Activated T-helper 1 cell treated with anti-CD3 and anti-CD28 coated beads, Interleukin-12 subunit alpha, Interleukin-12 subunit beta, Interleukin-2, Interleukin-4 antibody, amounts not matched to agents 30 ng/mL and 10 ng/mL and 1 ng/mL, durations not matched to agents 14 hours and 24 hours and 36 hours (primary cell): Measurements from ENCODE around the gene GCNA. TPM values are rescaled to one million over a fixed set of nuclear protein-coding genes. Genes with fewer than 3 reads are reported as not detected.

Experiments
- DNase-seq: peaks from one replicate; pipeline ENCODE4 v3.0.0; 2021; ENCODE audit warnings: low spot score
- H3K27ac Mint-ChIP-seq: one replicate; pipeline ENCODE4 v1.8.0; 2021; ENCODE audit warnings: mild to moderate bottlenecking, mixed read lengths
- H3K27me3 Mint-ChIP-seq: one replicate; pipeline ENCODE4 v1.8.0; 2022; ENCODE audit warnings: mild to moderate bottlenecking, moderate library complexity, mixed read lengths; ENCODE audit not compliant: insufficient read depth
- H3K36me3 Mint-ChIP-seq: one replicate; pipeline ENCODE4 v1.8.0; 2021; ENCODE audit warnings: low read depth, mixed read lengths
- H3K4me1 Mint-ChIP-seq: one replicate; pipeline ENCODE4 v1.8.0; 2021; ENCODE audit warnings: low read depth, mixed read lengths
- H3K4me3 Mint-ChIP-seq: one replicate; pipeline ENCODE4 v1.8.0; 2021; ENCODE audit warnings: mild to moderate bottlenecking, moderate library complexity, mixed read lengths
- H3K9me3 Mint-ChIP-seq: one replicate; pipeline ENCODE4 v1.8.0; 2021; ENCODE audit warnings: mixed read lengths
- intact Hi-C: fragments of 100-400 bp; cut with micrococcal nuclease; formaldehyde crosslinking; loops from one replicate; pipeline ENCODE4 v1.15.1; 2024
- total RNA-seq: library from RNA; stranded (reverse); gene quantifications from 2 replicates; pipeline ENCODE4 v1.2.3, GENCODE V29; 2022

GCNA gene, protein sequence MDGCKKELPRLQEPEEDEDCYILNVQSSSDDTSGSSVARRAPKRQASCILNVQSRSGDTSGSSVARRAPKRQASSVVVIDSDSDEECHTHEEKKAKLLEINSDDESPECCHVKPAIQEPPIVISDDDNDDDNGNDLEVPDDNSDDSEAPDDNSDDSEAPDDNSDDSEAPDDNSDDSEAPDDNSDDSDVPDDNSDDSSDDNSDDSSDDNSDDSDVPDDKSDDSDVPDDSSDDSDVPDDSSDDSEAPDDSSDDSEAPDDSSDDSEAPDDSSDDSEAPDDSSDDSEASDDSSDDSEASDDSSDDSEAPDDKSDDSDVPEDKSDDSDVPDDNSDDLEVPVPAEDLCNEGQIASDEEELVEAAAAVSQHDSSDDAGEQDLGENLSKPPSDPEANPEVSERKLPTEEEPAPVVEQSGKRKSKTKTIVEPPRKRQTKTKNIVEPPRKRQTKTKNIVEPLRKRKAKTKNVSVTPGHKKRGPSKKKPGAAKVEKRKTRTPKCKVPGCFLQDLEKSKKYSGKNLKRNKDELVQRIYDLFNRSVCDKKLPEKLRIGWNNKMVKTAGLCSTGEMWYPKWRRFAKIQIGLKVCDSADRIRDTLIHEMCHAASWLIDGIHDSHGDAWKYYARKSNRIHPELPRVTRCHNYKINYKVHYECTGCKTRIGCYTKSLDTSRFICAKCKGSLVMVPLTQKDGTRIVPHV
- 4.3 and 4.8 TPM in 2 replicates for total RNA-seq

DNA sequence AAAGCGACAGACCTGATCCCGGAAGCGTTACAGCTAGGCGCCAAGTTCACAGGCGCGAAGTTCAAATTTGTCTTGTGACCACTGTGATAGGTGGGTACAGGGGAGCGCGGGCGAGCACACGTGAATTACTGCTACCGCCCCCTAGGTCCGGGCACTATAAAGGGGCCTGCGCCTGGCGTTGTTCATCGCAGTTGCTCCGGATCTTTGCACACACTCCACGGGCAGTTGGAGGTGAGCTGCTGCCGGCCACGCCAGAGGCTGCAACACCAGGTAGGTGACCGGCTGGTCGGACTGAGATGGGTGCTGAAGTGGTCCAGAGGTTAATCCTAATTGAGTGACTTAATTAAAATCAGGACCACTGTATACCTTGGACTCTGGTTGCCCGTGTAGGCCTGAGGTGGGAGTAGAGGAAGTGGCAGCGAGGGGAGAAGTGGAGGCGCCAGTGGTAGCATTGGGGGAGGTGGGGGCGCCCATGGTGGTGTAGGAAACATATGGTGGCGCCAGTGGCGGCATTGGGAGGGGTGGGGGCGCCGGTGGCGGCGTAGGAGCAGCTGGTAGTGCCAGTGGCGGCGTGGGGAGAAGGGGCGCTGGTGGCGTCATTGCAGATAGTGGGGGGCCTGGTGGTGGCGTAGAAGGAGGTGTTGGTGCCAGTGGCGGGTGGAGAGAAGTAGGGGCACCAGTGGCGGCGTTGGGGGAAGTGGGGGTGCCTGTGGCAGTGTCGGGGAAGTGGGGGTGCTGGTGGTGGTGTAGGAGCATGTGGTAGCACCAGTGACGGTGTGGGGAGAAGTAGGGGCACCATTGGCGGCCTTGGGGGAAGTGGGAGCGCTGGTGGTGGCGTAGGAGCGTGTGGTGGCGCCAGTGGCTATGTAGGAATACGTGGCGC, at the start of gene GCNA:
Gene GCNA (plus strand): TSS at position 185 of the 883 bp plus-strand sequence. CDS start 2,385 bp downstream, outside the sequence.
- no peaks in the 10 kb centered on the region for H3K4me1 Mint-ChIP-seq
- DNase-seq: no peak
- H3K27me3 Mint-ChIP-seq: no peaks in the 10 kb centered on the region
- no peak within 1 kb of the TSS for H3K4me3 Mint-ChIP-seq
- intact Hi-C loops: no loop called here
- peaks cover 23% of the 10 kb centered on the region for H3K36me3 Mint-ChIP-seq
- H3K9me3 Mint-ChIP-seq: no peaks in the 10 kb centered on the region
- no peak within 1 kb of the TSS for H3K27ac Mint-ChIP-seq

DNA sequence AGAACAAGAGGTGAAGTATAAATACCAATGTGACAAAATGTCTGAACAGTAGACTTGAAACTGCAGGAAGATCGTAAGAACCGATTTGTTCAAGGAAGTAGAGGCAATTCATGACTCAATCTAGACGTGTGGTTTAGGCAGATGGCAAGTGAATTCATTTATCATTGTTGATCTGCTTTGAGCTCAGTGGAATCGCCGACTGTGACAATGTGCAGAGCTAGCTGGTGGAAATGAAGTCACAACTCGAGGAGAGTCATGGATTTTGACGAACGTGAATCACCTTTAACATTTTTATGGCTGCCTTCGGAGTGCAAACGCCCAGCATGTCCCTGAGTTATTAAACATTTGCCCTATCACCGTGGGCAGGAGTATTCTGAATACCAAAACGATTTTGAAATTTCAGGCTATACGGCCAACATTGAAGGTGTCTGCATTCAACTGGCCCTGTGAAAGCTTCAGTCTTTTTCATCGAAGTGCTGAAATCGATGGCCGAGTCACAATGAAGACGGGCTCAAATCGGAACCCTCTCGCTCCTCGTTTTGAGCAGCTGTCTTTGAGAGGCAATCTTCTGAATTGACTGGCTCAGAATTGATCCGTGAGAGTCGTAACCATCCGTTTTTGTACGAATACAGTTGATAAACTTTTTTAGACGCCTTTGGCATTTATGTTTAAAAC, 46.0 kb upstream of the GCNA start:
- Mint-ChIP-seq H3K36me3 (peaks cover 25% of the 10 kb centered on the region), H3K4me1 (peaks cover 22% of the 10 kb centered on the region), H3K9me3 (peaks cover 4% of the 10 kb centered on the region), H3K27me3 (no peaks in the 10 kb centered on the region), H3K4me3 (peak overlapping the region; percentile 95), H3K27ac (peak overlapping the region; percentile 100)
- peak; percentile 56 for DNase-seq
- intact Hi-C loops: loop anchor here (1.0 to 5.0 kb wide), 9 partner anchors 9 to 413 kb away; partner anchors contain the start of genes MED12, NONO and TAF1

DNA sequence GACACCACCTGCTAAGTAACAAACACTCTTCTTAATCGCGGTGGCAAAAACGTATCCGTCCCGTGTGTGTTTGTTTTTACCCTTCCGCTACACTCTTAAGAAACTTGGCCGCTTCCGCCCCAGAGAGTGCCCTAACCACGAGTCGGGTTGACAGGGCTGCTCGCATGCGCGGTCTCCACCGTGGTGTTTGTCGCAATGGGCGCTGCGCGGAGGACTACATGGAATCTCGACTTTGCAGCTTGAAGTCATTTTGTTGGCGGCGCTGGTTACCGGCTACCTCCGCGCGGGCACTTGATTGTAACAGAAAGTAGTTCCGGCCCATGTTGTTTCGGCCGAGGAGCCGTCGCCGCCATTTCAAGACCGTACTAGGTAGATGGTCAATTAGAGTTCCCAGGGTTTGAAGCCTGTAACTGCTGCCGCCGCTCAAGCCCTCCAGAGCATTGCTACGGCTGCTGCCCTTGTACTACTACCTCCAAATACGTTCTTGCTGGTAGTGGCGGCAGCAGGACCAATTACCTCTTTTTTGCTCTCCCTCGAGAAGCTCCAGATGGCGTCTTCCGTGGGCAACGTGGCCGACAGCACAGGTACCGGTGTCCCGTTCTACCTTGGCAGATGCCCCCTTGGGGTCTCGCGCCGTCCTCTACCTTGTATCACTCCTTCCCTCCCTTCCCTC, 45.3 kb upstream of the GCNA start, which contains the start of gene OGT:
Gene OGT (plus strand): TSS at position 352 of the 673 bp plus-strand sequence. CDS start 196 bp downstream, at position 548.
- Mint-ChIP-seq H3K4me1 (peaks cover 26% of the 10 kb centered on the region), H3K27ac (peak within 1 kb of the TSS; percentile 100), H3K27me3 (no peaks in the 10 kb centered on the region), H3K4me3 (peak within 1 kb of the TSS; percentile 95), H3K9me3 (peaks cover 4% of the 10 kb centered on the region), H3K36me3 (peaks cover 29% of the 10 kb centered on the region)
- intact Hi-C loops: loop anchor here (1.0 to 5.0 kb wide), 9 partner anchors 8 to 414 kb away; partner anchors contain the start of genes MED12, NONO and TAF1
- DNase-seq: peak; percentile 88

DNA sequence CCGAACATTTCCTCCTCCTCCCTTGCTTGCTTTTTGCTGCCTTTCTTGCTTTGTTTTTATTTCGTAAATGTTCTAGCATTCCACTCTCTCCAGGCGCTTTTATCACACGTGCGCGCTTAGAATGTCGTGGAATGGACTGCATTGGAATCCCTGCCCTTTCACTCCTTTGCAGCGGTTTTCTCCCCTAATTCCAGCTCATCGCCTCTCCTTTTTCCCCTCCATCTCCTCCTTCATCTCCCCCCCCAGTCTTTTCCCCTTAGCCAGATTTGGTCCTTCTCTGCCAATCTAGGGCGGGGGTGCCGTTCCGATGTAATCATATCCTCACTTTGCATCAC, 44.8 kb upstream of the GCNA start:
- H3K9me3 Mint-ChIP-seq: peaks cover 4% of the 10 kb centered on the region
- no peak for DNase-seq
- intact Hi-C loops: loop anchor here (2.0 to 5.0 kb wide), 2 partner anchors 104 to 415 kb away; partner anchors contain the start of gene MED12
- H3K4me1 Mint-ChIP-seq: peaks cover 31% of the 10 kb centered on the region
- no peaks in the 10 kb centered on the region for H3K27me3 Mint-ChIP-seq
- H3K4me3 Mint-ChIP-seq: peak overlapping the region; percentile 95
- peaks cover 32% of the 10 kb centered on the region for H3K36me3 Mint-ChIP-seq
- peak overlapping the region; percentile 100 for H3K27ac Mint-ChIP-seq

DNA sequence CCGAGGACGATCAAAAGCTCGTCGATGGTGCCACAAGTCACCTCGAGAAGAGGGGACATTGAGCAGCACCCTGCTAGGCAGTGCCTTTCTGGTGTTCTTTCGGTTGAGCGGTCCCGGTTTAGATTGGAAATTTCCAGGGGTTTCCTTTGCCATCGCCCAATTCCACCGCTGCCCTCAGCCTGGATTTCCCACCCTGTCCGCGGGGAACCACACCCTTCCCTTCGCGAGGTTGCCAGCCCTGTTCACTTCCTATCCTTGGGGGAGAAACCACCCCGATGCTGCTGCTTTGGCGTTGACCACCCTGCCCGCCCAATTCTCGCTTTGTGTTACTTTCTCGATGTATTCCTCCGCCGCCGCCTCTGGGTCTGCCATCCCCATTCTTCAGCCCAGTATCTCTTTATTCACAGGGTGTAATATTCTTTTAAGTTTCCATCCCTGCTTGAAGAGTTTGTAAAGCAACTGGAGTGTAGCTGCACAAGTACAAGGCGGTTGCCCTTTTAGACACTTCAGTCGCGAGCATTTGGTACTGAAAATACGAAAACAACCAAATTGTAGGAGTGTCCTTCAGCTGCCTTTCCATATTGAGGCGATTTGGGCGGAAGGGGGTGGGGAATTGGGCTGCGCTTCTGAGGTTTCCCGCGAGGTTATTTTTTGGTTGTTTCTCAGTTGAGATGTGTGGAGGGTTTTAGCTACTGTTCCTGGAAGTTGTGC, 44.2 kb upstream of the GCNA start:
- peak overlapping the region; percentile 100 for H3K27ac Mint-ChIP-seq
- peaks cover 4% of the 10 kb centered on the region for H3K9me3 Mint-ChIP-seq
- H3K36me3 Mint-ChIP-seq: peaks cover 34% of the 10 kb centered on the region
- peak; percentile 60 for DNase-seq
- H3K4me1 Mint-ChIP-seq: peaks cover 32% of the 10 kb centered on the region
- peak overlapping the region; percentile 95 for H3K4me3 Mint-ChIP-seq
- H3K27me3 Mint-ChIP-seq: no peaks in the 10 kb centered on the region
- intact Hi-C loops: loop anchor here (2.0 to 5.0 kb wide), 2 partner anchors 103 to 415 kb away; partner anchors contain the start of gene MED12

DNA sequence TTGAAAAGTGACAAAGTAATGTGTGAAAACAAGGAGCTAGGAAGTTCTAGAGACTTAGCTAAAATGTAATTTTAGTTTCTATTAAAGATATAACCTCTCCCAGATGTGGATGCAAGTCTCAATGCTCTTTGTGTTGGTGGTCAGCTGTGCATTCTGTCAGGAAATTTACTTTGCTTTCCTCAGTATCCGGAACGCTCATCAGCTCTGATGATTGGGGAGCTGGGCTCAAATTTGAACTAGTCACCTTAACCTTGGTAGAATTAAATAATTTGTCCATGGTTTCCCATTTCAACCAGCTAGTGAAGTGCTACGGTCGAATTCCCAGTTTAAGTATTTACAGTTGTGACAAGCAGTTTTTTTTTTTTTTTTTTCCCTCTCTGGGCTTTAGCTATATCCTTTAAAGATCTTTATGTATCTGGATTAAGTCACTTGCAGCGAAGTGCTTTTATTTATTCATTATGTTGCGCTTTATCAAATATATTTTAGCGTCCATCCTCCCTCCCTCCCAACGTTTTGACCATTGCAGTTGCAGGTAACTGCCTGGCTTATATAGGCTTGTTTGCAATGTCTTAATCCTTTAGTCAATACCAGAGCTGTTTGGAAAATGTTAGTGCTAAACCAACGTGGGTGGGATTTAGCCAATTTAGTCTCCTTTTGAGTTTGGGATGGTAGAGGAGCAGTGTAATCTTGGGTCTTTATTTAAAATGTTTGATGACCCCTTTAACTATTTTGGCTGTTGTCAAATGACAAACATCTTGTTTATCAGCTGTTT, 43.3 kb upstream of the GCNA start:
- intact Hi-C loops: loop anchor here (5.0 kb wide), 1 partner anchor 102 kb away; no protein-coding TSS in a partner anchor
- peaks cover 41% of the 10 kb centered on the region for H3K36me3 Mint-ChIP-seq
- no peak for DNase-seq

DNA sequence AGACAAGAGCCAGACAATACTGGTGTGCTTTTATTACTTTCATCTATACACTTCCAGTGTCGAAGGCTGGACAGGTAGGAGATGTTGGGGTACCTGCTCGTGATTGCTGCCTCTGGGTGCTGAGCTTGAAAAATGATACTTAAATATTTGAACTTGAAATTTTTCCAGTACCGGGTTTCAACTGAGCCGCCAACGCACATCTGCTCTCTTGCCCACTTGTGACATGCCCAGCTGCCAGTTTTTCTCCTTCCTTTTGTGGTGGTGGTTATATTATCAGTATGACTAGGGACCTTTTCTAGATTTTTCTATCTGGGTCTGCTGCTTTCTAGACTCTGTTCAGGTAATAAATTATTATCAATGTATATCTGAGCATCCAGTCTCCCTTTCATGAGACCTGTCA, 42.0 kb upstream of the GCNA start:
- intact Hi-C loops: loop anchor here (1.0 kb wide), 1 partner anchor 82 kb away; the partner anchor contains the start of gene CXCR3
- no peaks in the 10 kb centered on the region for H3K9me3 Mint-ChIP-seq
- DNase-seq: no peak
- peaks cover 48% of the 10 kb centered on the region for H3K36me3 Mint-ChIP-seq
- no peaks in the 10 kb centered on the region for H3K27me3 Mint-ChIP-seq
- peaks cover 40% of the 10 kb centered on the region for H3K4me1 Mint-ChIP-seq
- peak overlapping the region; percentile 82 for H3K27ac Mint-ChIP-seq
- H3K4me3 Mint-ChIP-seq: peak overlapping the region; percentile 95

More for the DNA sequence above, 43.3 kb upstream of the GCNA start:
- Mint-ChIP-seq H3K27me3 (no peaks in the 10 kb centered on the region), H3K4me3 (peak overlapping the region; percentile 95), H3K9me3 (no peaks in the 10 kb centered on the region), H3K4me1 (peaks cover 33% of the 10 kb centered on the region), H3K27ac (peak overlapping the region; percentile 100)

DNA sequence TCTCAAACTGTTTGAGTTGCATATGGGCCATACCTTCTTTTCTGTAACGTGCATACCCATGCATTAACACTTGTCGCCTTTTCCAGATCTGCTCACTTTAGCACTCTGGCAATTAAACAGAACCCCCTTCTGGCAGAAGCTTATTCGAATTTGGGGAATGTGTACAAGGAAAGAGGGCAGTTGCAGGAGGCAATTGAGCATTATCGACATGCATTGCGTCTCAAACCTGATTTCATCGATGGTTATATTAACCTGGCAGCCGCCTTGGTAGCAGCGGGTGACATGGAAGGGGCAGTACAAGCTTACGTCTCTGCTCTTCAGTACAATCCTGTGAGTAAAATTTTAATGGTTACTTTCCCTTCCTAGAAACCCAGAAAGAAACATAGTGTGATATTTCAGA, 40.5 kb upstream of the GCNA start:
- Mint-ChIP-seq H3K27me3 (no peaks in the 10 kb centered on the region), H3K36me3 (peaks cover 59% of the 10 kb centered on the region), H3K4me3 (peak overlapping the region; percentile 95), H3K9me3 (no peaks in the 10 kb centered on the region), H3K27ac (peak overlapping the region; percentile 55), H3K4me1 (peaks cover 48% of the 10 kb centered on the region)
- intact Hi-C loops: no loop called here
- no peak for DNase-seq

DNA sequence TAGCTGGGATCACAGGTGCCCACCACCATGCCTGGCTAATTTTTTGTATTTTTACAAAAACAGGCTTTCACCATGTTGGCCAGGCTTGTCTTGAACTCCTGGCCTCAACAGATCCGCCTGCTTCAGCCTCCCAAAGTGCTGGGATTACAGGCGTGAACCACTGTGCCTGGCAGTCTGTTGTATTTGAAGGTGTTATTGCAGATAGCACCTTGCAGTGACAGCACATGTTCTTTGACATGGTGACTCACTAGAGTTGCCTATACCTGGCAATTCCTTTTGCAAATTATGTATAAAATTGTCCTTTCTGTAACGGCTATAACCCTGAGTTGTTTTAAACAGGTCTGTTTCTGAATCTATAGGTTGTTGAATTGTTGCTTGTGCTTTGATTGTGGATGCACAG, 37.4 kb upstream of the GCNA start:
- H3K36me3 Mint-ChIP-seq: peaks cover 52% of the 10 kb centered on the region
- intact Hi-C loops: loop anchor here (1.0 to 5.0 kb wide), 3 partner anchors 8 to 428 kb away; partner anchors contain the start of gene IL2RG

DNA sequence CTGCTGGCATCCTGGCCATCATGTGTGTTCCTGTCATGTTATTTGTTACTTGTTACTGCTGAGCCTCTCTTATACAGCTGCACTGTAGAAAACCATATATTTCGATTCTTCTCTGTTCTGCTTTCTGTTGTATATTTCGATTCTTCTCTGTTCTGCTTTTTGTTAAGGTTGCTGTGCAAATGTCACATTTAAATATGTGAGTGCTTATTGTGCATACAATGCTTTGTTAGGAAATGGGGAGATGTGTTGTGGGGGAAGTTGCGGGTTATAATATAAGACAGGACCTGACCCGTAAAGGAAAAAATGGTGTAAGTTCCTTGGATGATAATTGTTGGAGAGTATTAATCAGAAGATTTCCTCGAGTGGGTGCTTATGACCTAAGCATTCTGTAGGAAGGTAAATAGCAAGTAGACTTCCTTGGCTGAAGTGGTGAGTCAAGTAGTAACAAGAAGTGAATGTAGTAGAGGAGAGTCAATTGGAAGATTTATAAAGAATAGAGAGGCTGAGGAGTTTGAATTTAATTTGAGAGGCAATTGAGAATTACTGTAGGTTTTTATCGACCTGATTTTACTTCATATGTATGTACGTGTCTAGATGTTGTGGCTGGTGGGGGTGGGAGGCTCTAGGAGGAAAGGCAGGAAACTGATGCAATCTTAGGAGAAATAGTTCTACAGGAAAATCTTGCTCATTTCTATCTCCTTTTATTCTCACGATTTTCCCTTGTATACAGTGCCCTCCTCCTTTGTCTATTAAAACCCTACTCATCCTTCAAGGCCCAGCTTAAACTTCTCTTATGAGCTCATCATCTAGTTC, 36.8 kb upstream of the GCNA start:
- Mint-ChIP-seq H3K27ac (peak overlapping the region; percentile 94), H3K4me3 (peak overlapping the region; percentile 95), H3K27me3 (no peaks in the 10 kb centered on the region), H3K36me3 (peaks cover 53% of the 10 kb centered on the region), H3K4me1 (peaks cover 61% of the 10 kb centered on the region), H3K9me3 (no peaks in the 10 kb centered on the region)
- DNase-seq: no peak
- intact Hi-C loops: loop anchor here (1.0 to 5.0 kb wide), 3 partner anchors 9 to 429 kb away; partner anchors contain the start of gene IL2RG

More for the DNA sequence above, 37.4 kb upstream of the GCNA start:
- H3K27me3 Mint-ChIP-seq: no peaks in the 10 kb centered on the region
- no peaks in the 10 kb centered on the region for H3K9me3 Mint-ChIP-seq
- DNase-seq: no peak
- H3K27ac Mint-ChIP-seq: peak overlapping the region; percentile 94
- H3K4me1 Mint-ChIP-seq: peaks cover 65% of the 10 kb centered on the region
- peak overlapping the region; percentile 95 for H3K4me3 Mint-ChIP-seq
